Stimulated activated CD4-positive, alpha-beta T cell treated with anti-CD3 and anti-CD28 coated beads, Interleukin-12 subunit alpha, Interleukin-12 subunit beta, amount 100 ng/mL, for 24 hours (primary cell): ENCODE measurements around the gene CREB5.
"Not testable (repeated sequence)": the region's sequence is repeated elsewhere in the genome, so short reads cannot be mapped to it uniquely, and the experiment has no call there.

Experiments used
- DNase-seq, 2 experiments: peaks; one replicate each; pipeline ENCODE4 v3.0.0-alpha.2; 2020; ENCODE audit warnings: low read depth in 2 of 2

The CREB5 gene, protein sequence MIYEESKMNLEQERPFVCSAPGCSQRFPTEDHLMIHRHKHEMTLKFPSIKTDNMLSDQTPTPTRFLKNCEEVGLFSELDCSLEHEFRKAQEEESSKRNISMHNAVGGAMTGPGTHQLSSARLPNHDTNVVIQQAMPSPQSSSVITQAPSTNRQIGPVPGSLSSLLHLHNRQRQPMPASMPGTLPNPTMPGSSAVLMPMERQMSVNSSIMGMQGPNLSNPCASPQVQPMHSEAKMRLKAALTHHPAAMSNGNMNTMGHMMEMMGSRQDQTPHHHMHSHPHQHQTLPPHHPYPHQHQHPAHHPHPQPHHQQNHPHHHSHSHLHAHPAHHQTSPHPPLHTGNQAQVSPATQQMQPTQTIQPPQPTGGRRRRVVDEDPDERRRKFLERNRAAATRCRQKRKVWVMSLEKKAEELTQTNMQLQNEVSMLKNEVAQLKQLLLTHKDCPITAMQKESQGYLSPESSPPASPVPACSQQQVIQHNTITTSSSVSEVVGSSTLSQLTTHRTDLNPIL

DNA sequence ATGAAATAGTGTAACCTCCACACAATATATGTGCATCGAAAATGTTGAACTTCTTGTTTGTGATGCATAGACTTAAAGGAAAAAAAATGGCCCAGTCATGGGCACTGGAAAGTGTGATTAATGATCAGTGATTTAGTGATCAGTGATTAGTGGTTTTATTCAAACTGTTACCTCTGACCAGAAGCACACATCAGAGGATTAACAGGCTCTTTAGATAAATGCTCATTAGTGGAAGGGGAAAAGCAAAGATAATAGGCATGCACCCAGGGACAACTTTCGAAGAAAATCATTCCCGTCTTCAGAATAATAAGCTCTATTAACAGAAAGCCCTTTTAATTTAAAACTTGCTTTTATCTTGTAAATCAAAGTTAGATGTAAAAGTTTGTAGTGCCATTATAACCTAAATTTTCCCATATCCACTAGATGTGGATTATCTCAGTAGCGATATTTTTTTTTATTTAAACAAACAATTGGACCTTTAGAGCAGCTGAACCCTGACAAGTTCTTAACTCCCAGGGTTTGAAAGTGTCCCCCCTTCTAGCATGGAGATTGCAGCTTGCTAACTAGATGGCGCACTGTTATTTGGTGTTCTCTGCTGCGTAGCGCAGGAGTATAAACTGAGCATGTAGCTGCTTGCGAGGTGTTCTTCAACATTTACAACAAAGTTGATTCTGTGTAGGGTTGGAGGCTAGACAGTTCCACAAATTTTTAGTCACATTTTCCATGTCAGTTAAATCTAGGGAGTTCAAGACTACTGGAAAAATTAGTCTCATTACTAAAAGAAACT, at the start of gene CREB5:
TSS of gene CREB5 (plus strand) at position 643 of the 787 bp plus-strand sequence. CDS start 397 bp downstream, outside the sequence.
- no peak for DNase-seq

DNA sequence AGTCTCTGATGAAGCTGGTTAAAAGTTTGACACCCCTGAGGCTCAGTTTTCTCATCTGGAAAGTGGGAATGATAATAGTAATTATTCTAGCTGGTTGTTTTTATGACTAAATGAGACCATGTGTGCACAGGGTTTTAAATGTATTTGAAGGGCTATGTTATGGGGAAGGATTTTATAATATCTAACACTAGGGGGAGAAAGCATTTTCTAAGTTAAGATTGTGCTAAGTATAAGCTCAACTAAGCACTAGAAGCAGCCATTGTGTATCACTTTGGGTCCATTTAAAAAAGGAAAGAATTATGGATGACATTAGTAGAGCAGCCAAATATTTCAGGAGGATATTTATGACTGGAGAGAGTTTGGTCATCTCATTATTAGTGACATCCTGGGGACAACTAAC, 49.5 kb upstream of the CREB5 start:
- DNase-seq: no peak

DNA sequence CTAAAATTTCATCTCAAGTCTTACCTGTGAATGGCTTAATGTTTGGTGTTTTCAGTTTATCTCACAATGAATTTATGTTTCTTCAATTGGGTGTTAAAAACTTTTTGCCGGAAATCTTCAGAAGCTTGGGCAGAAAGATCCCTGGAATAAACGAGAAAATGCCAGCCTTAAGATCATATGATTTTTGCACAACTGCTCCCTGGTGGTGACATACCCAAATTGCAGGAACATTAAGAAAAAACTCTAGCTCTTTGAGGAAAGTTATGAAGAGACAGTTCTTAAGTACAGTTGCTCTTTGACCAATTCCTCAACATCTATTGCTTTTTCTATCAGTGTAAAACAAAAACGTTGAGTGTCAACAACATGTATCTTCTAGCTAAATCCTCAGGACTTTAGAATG, 48.2 kb upstream of the CREB5 start:
- DNase-seq: no peak

DNA sequence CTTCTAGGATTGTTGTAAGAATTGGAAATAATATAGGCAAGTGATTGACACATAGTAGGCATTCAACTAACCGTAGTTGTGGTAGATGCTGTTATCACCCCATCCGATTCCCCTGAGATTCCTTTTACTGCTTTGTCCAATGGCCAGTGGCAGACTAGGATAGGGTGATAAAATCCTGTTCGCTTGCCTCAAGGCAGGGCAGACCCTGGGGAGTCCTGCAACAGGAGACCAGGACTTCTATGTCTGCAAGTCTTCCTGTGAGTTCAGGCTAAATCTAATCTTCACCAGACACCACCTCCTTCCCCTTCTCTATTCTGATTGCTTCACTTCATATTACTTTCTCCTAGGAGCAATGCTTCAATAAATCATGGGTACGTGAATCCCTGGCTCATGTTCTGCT, 42.8 kb upstream of the CREB5 start:
- no peak for DNase-seq

DNA sequence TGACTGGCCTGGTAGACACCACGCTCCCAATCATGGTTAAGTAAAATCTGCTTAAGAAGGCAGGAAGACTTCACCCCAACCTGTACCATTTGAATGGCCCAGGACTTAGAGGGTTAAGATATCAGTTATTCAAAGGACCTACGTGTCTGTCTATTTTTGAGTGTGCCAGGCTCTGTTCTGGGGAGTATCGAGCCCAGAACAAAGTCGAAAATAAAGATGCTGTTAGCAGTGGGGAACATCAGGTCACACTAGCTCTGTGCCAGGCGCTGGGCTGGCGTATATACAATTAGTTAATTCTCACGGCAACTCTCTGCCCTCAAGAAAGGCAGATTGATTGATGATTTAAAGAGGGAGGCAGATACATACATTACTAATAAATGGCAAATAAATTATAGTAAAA, 40.5 kb upstream of the CREB5 start:
- DNase-seq: no peak

DNA sequence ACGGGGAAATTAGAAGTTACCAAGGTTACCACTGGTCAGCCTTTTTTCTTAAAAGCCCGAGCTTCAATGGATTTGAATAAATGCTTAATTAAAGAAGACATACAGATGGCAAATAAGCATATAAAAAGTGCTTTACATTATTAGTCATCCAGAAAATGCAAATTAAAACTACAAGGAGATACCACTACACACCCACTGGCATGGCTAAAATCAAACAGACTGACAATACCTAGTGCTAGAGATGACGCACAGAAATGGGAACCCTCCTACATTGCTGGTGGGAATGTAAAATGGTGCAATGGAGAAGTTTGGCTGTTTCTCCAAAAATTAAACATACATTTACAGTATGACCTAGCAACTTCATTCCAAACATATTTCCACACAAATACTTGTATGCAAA, 38.3 kb upstream of the CREB5 start:
- no peak for DNase-seq

DNA sequence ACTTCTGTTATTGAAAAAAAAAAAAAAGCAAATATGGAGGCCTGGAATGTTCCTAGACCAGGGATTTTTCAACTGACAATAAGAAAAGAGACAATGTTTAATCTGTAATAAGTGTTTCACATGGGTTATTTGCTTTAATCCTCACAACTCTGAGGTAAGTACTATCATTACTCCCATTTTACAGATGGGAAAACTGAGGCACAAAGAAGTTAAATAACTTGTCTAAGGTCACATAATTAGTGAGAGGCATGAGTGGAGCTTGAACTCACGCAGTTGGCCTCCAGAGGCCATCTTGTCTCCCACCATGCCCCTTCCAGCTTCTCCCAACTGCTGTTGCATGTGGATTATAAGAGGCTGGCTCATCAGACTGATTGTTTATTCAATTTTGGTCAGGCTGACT, 36.6 kb upstream of the CREB5 start:
- DNase-seq: no peak

DNA sequence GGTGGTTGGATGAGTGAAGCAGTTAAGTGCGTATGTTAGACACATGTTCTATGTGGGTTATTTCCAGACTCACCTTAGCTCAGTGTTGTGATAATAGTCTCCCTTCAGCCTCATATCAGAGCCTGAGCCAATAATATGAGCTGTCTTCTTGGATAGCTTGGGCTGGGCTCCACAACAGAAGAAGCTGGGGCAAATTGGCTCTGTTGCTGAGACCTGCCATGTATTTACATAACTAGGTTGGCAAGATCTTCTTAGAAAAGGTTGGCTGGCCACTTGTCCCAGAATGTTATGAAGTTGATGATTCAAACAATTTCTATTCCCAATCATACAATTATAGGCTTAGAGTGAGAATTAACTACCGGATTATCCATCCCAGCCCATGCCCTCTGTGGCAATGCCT, 35.7 kb upstream of the CREB5 start:
- DNase-seq: no peak

DNA sequence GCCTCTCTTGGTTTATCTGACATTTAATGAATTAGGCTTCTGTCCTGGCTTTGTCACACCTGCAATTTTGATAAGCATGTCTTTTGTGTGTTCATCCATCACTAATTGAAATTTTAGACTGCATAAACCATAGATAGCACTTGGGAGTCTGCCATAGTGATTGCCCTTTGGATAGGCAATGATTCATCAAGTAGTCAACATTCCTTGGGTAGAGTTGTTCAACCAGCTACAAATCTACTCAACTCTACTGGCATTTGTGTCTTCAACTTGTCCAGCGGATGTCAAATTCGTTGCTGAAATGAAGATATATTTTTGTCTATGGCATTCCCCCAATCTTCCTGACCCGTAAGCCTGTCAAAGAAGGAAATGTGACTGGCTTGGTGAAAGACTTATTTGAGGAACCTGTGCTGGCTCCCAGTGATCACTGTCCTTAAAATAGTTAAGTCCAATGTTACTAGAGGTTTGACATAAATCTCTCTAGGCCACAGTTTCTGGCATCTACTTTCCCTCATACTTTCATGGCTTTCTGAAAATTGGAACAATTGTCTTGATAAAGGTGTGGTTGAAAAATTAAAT, 33.7 kb upstream of the CREB5 start:
- no peak for DNase-seq

DNA sequence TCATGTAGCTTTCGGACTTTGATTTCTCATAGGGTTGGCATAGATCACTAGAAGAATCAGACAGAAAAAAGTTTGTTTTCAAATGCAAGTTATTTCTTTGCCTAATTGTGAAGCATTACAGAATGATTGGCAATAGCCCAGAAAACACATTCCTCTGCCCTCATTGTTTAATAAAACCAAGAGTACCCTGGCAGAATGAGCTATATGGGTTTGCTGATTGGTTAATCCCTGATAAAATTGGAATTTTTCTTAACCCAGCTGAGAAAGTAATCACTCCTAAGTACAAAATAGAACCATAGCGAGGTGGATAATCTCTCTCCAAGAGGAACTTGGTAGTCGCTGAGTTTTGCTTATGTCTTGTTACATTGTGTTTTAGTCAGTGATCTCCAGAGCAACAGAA, 30.9 kb upstream of the CREB5 start:
- no peak for DNase-seq

DNA sequence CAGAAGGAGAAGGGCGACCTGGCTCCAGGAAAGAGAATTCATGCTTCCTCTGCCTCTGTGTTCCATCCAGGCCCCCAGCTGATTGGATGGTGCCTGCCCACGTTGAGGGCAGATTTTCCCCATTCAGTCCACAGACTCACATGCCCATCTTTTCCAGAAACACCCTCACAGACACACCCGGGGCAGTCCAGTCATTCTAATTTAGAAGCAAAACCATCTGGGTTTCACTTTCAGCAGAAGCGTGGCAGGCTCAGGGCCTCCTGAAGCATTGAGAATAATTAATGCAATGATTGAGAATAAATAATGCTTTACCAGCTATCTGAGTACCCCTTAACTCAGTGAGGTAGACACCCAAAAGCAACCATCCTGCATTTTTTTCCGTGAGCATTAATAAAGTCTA, 30.2 kb upstream of the CREB5 start:
- DNase-seq: no peak

DNA sequence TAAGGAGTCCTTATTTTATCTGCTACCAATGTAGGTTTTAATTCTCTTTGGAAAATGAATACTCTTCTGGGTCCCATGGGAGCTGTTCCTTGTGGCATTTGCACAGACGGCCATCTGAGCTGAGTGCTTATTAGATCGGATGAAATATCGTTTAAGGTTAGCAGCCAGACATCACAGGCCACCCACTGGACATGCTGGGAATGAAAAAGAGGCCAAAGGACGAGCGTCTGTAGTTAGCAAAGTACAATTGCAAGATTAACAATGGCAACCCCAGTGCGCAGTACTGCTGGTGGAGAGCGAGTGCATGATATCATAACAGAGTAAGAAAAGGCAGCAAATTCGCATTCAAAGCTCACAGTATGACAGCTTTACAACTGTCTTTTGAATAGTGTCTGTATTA, 28.3 kb upstream of the CREB5 start:
- no peak for DNase-seq

DNA sequence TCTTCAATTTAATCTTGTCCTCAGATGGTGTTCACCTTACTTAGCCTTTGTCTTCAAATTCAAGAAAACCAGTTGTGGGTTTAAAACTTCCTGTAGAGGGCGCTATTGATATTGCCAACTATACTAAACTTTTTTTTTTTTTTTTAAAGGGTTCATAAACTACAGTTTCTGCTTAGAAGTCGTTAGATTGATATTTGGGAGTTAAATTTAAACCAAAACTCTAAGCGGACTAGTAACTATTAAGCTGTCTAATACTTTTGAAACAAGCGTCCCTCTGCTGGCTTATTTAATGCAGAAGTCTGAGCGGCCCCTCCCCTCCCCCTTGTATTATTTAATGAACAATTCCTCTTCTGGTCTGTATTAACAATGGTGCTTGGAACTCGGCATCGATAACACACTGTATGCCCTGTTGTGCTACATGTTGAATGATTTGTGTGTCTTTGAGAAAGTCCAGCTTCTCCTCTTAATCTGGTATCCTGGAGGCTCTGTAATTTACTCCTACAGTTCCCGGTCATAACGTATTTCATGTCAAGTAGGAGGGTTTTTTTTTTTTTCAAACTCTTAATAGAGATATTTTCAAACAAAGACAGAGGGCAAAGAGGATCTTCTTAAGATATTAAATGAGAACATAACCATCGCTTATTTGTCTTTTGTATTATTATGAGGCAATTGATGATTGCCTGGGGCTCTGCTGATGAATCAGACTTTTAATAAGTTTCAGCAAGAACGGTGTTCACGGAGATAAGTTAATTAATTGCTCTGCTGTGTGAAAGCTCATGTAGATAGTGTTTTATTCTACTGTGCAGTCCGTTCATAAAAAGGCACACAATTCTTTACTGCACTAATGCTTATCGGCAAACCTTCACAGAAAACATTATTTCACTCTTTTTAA, 22.6 kb upstream of the CREB5 start:
- DNase-seq: no peak

DNA sequence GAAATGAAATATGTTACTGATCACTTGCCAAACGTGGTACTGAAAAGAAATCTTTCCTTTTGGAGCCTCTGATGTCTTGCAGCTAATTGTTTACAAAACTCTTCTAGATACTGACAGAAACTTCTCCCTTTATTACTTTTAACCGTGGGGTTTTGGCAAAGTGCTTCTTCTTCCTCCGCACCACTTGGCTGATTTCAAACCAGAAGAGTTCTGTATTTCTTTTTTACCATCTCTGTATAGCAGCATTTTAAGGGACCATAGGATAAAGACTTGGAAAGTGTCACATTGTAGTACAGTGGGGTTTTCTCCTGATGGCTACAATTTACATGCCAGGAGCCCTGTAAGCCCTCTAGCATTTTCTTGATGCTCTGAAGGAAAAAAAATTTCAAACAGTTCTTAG, 21.9 kb upstream of the CREB5 start:
- DNase-seq: no peak

DNA sequence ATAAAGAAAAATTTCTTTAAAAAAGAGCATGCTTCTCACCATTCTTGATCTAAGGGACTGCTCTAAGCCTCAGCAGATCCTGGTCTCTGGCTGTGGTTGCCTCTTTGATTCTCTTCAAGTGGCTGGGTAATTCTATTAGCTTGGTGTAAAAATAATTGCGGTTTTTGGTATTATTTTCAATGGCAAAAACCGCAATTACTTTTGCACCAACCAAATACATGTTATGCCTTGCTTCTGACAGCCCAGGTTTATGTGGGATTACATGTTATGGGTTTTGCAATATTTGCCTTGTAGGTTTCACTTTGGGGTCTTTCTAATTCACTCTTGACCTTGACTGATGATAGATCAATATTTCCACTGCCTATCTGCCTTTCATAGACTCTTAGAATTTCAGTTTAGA, 20.0 kb upstream of the CREB5 start:
- DNase-seq: no peak

DNA sequence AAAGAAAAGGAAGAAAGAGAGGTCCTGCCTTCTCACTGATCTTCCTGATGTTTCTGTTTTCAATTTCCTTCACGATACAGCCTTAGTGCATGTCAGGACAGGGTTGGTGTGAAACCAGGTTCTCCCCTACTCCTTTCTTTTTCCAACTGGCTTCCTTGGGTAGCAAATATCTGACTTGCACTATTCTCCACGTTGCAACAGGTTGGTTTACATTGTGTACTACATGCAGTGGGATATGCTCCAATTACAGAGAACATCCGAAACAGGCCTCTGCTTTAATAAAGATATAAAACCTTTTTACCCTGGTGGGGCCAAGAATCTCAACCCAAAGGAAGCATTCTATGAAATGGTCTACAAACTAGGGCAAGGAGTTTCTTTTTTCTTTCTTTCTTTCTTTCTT, 16.9 kb upstream of the CREB5 start:
- DNase-seq: no peak

DNA sequence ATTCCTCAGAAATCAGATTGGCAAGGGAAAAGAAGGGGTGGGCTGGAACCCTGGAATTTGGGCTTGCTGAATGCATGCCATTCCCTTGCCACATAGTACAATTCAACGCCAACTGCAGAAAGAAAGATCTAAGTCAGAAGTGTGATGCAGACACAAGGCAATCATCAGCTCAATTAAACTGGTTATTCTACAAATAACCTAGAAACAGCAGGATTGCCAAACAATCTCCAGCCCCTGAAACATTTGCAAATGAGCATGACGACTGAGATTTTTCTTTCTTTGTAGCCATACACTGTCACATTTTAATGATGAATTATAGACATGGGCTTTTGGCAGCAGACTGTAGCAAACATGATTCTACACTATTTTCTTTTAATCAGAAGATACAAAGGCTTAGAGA, 16.5 kb upstream of the CREB5 start:
- no peak for DNase-seq

DNA sequence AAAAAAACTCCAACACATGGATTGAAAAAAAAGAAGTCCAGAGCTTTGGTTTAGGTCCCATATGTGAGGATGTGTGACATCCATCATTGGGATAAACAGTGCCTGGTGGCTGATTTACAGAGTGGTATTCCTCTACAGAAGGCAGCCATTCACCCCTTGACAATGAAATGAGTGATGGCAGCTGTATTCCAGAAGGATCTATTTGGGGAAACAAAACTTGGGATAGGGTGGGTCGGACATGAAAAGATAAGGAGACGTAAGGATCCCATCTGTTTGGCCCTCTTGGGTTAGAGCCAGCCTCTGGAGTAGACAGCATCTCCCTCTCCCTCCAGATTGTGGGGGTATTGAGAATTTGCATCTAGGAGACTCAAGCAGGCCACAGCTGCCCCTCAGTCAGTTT, 15.2 kb upstream of the CREB5 start:
- DNase-seq: no peak

DNA sequence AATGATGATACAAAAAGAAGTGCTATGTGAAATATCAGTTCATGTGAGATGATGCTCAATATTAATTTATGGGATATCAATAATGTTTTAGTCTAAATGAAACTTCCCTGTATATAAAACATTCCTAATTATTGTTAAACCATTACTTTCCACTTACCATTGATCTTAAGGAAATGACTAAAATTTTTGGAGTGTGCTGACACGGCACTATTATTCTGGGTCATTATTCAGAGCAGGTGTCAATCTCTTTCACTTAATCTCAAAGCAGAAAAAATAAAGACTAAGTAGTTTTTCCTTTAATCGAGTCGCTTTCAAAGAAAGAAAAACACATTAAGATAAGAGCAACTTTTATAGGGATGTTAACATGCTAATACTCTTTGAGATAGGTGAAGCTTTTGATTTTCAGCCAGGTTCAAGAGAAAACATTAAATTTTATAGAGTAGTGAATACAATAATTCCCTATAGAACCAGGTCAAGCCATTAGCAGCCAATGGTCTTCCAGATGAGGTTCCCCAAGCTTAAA, 11.4 kb upstream of the CREB5 start:
- no peak for DNase-seq

DNA sequence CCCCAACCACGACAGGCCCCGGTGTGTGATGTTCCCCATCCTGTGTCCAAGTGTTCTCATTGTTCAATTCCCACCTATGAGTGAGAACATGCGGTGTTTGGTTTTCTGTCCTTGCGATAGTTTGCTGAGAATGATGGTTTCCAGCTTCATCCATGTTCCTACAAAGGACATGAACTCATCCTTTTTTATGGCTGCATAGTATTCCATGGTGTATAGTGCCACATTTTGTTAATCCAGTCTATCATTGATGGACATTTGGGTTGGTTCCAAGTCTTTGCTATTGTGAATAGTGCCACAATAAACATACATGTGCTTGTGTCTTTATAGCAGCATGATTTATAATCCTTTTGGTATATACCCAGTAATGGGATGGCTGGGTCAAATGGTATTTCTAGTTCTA, 10.8 kb upstream of the CREB5 start:
- not testable (repeated sequence) for DNase-seq

DNA sequence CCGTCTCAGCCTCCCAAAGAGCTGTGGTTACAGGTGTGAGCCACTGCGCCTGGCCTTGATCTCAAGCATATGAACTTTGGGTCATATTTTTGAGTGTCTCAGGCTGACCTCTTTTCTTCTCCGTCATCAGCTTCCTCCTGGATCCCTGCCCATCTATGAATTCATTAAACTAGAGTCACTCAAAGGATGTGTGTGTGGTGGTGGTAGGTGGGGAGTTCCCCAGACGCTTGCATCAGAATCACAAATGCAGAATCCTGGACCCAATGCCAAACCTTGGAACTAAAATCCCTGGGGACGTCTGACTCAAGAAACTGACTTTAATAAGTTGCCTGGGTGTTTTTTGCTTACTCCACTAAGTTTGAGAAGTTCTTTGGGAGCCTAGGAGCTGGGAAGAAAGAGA, 6.7 kb upstream of the CREB5 start:
- DNase-seq: no peak
